Measurements from ENCODE around the gene AGPAT2.

DNA sequence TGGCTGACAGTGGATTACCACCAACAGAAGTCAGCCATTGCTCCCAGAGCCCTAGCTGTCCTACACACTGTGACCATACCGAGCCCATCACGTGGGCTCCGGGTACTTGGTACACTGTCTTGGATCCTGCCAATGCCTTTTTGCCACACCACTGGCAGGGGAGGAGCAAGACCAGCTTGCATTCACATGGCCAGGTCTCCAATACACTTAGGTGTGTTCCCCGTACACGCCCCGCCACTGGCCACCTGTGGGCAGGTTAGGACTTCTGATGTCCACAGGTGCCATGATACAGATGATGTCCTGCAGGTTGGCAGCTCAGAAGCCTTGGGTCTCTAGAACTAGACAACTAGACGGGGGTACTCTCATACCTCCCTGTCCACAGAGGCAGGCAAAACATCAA is 19.8 kb upstream of the AGPAT2 start:
- TF ChIP-seq, protein P1, sequence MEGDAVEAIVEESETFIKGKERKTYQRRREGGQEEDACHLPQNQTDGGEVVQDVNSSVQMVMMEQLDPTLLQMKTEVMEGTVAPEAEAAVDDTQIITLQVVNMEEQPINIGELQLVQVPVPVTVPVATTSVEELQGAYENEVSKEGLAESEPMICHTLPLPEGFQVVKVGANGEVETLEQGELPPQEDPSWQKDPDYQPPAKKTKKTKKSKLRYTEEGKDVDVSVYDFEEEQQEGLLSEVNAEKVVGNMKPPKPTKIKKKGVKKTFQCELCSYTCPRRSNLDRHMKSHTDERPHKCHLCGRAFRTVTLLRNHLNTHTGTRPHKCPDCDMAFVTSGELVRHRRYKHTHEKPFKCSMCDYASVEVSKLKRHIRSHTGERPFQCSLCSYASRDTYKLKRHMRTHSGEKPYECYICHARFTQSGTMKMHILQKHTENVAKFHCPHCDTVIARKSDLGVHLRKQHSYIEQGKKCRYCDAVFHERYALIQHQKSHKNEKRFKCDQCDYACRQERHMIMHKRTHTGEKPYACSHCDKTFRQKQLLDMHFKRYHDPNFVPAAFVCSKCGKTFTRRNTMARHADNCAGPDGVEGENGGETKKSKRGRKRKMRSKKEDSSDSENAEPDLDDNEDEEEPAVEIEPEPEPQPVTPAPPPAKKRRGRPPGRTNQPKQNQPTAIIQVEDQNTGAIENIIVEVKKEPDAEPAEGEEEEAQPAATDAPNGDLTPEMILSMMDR (conservative IDR thresholded peaks at IDR 0.05; ENCODE audit: low read depth, low read length), result no peak
- no peak for TF ChIP-seq EZH2 (IDR thresholded peaks at IDR 0.05; ENCODE audit: low read length, unreplicated experiment)
- no peak for TF ChIP-seq EZH2phosphoT487 (IDR thresholded peaks at IDR 0.05; ENCODE audit: borderline replicate concordance, low read length)
